GM18951 (cell line): ENCODE results near the gene MED10.
"Not testable (repeated sequence)": the region's sequence is repeated elsewhere in the genome, so short reads cannot be mapped to it uniquely, and the experiment has no call there.

ENCODE experiments used
- POLR2A ChIP-seq: IDR thresholded peaks from 4 replicates; pipeline ENCODE4 v1.6.1; 2011; ENCODE audit warnings: mild to moderate bottlenecking; ENCODE audit not compliant: insufficient read length, insufficient read depth; ENCODE audit errors: extremely low read depth
- in situ Hi-C: fragments of 300-500 bp; cut with MboI; formaldehyde crosslinking; loops from one replicate; pipeline ENCODE4 v1.12.0; 2022; ENCODE audit warnings: low sequenced_read_pairs, mixed read lengths, inconsistent platforms; ENCODE audit not compliant: unreplicated experiment

MED10 gene

GRCh38 chr5:6373081-6373846, 5.1 kb downstream of the MED10 start:
- in situ Hi-C loops, result no loop called here

GRCh38 chr5:6372251-6373080, 5.9 kb downstream of the MED10 start:
- in situ Hi-C loops, result no loop called here

More at GRCh38 chr5:6373081-6373846, 5.1 kb downstream of the MED10 start:
- no peak for TF ChIP-seq POLR2A

GRCh38 chr5:6371079-6371810, 7.1 kb downstream of the MED10 start:
- in situ Hi-C loops, result no loop called here
- no peak for TF ChIP-seq POLR2A

More at GRCh38 chr5:6372251-6373080, 5.9 kb downstream of the MED10 start:
- TF ChIP-seq POLR2A, result no peak

GRCh38 chr5:6370580-6370979, 7.8 kb downstream of the MED10 start:
- in situ Hi-C loops, result no loop called here
- no peak for TF ChIP-seq POLR2A

- no peak for TF ChIP-seq POLR2A
- in situ Hi-C loops, result no loop called here
These were observed 12.3 kb downstream of the MED10 start for GRCh38 chr5:6365977-6366590.

GRCh38 chr5:6365142-6365976, 13.0 kb downstream of the MED10 start:
- in situ Hi-C loops, result no loop called here

GRCh38 chr5:6363454-6364011, 14.8 kb downstream of the MED10 start:
- in situ Hi-C loops, result not testable (repeated sequence)

More at GRCh38 chr5:6365142-6365976, 13.0 kb downstream of the MED10 start:
- TF ChIP-seq POLR2A, result no peak

- no peak for TF ChIP-seq POLR2A
- in situ Hi-C loops, result no loop called here
These were observed 15.5 kb downstream of the MED10 start for GRCh38 chr5:6362846-6363245.

GRCh38 chr5:6361101-6361500, 17.2 kb downstream of the MED10 start:
- in situ Hi-C loops, result no loop called here
- no peak for TF ChIP-seq POLR2A

- no peak for TF ChIP-seq POLR2A
- in situ Hi-C loops, result no loop called here
These were observed 17.8 kb downstream of the MED10 start for GRCh38 chr5:6360323-6361072.
